Measurements from ENCODE around the gene EPHB1.

DNA sequence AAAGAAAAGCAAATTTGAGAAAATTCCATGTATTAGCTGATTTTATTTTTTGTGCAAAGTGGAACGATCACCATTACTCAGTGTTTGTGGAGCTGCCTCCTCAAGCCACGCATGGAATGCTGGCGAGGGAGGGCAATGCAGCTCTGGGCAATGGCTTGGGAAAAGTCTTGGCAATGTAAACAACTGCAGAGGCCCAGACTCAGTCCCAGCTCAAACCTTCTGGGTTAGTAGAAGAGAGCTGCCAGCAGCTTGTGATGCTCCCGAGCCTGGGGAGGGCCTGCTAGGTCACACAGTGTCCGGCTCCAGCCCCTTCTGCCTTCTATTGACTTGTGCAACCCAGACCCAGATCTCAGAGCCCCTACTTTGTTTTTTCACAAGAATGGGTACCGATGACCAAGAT lies 4.3 kb downstream of the EPHB1 start:
- no peak for TF ChIP-seq ZNF83 (CRISPR knock-in tag; IDR thresholded peaks at IDR 0.05; ENCODE audit: borderline replicate concordance)
- TF ChIP-seq ZNF460 (CRISPR knock-in tag; IDR thresholded peaks at IDR 0.05; ENCODE audit: borderline replicate concordance), result no peak
- TF ChIP-seq, protein P1, sequence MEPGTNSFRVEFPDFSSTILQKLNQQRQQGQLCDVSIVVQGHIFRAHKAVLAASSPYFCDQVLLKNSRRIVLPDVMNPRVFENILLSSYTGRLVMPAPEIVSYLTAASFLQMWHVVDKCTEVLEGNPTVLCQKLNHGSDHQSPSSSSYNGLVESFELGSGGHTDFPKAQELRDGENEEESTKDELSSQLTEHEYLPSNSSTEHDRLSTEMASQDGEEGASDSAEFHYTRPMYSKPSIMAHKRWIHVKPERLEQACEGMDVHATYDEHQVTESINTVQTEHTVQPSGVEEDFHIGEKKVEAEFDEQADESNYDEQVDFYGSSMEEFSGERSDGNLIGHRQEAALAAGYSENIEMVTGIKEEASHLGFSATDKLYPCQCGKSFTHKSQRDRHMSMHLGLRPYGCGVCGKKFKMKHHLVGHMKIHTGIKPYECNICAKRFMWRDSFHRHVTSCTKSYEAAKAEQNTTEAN (CRISPR knock-in tag; conservative IDR thresholded peaks at IDR 0.05), result no peak
- TF ChIP-seq SP2 (CRISPR knock-in tag; IDR thresholded peaks at IDR 0.05), result no peak
- no peak for TF ChIP-seq ZNF773 (CRISPR knock-in tag; IDR thresholded peaks at IDR 0.05; ENCODE audit: borderline replicate concordance)
